Mesenchymal stem cell (in vitro differentiated cells and primary cell): ENCODE results near the gene RASGRP2.

Experiments used
- DNase-seq: peaks from one replicate; pipeline ENCODE4 v3.0.0-alpha.2; 2013
- H2AFZ ChIP-seq: one replicate; pipeline ENCODE4 v1.6.1; 2013; ENCODE audit warnings: low read depth, mild to moderate bottlenecking, control low read depth, inconsistent platforms, low read length, moderate library complexity
- H2AK5ac ChIP-seq: 2 replicates; pipeline ENCODE4 v1.6.1; 2013; ENCODE audit warnings: low read length, moderate library complexity, mild to moderate bottlenecking, inconsistent platforms; ENCODE audit not compliant: severe bottlenecking
- H2BK120ac ChIP-seq: one replicate; pipeline ENCODE4 v1.6.1; 2013; ENCODE audit warnings: low read depth, mild to moderate bottlenecking, inconsistent platforms, low read length, moderate library complexity
- H2BK12ac ChIP-seq, 2 experiments: one replicate each; pipeline ENCODE4 v1.6.1; 2013; ENCODE audit warnings: inconsistent platforms in 2 of 2, low read length in 2 of 2, mild to moderate bottlenecking in 2 of 2, moderate library complexity in 2 of 2, control low read depth in 1 of 2
- H2BK15ac ChIP-seq: one replicate; pipeline ENCODE4 v1.6.1; 2013; ENCODE audit warnings: mild to moderate bottlenecking, low read depth, inconsistent platforms; ENCODE audit not compliant: poor library complexity, severe bottlenecking
- H2BK5ac ChIP-seq: 2 replicates; pipeline ENCODE4 v1.6.1; 2013; ENCODE audit warnings: low read depth, mild to moderate bottlenecking, low read length, control low read depth, inconsistent platforms; ENCODE audit not compliant: poor library complexity, severe bottlenecking
- H3K14ac ChIP-seq, 2 experiments: one replicate each; pipeline ENCODE4 v1.6.1; 2013; ENCODE audit warnings: inconsistent platforms in 2 of 2, low read length in 2 of 2, control low read depth in 1 of 2, mild to moderate bottlenecking in 1 of 2, moderate library complexity in 1 of 2
- H3K18ac ChIP-seq, 2 experiments: one replicate each; pipeline ENCODE4 v1.6.1; 2013; ENCODE audit warnings: inconsistent platforms in 2 of 2, low read length in 2 of 2, control low read depth in 1 of 2, low read depth in 1 of 2, mild to moderate bottlenecking in 1 of 2
- H3K23ac ChIP-seq, 2 experiments: one replicate each; pipeline ENCODE4 v1.6.1; 2013; ENCODE audit warnings: inconsistent platforms in 2 of 2, low read length in 2 of 2, mild to moderate bottlenecking in 2 of 2, moderate library complexity in 2 of 2, control low read depth in 1 of 2
- H3K27ac ChIP-seq: 2 replicates; pipeline ENCODE4 v1.5.1; 2013; ENCODE audit warnings: mild to moderate bottlenecking, moderate library complexity, low read length, control low read depth, inconsistent platforms; ENCODE audit not compliant: poor library complexity, severe bottlenecking
- H3K27me3 ChIP-seq, 2 experiments: 2 replicates each; pipeline versions ENCODE4 v1.6.1 to v1.7.0; 2013; ENCODE audit warnings: low read length in 2 of 2, mild to moderate bottlenecking in 2 of 2, moderate library complexity in 2 of 2, control low read depth in 1 of 2, inconsistent platforms in 1 of 2; ENCODE audit not compliant: control insufficient read depth in 1 of 2, insufficient read depth in 1 of 2
- H3K36me3 ChIP-seq, 2 experiments: 2 replicates each; pipeline versions ENCODE4 v1.6.1 to v1.7.0; 2013; ENCODE audit warnings: low read length in 2 of 2, control low read depth in 1 of 2, inconsistent platforms in 1 of 2, low read depth in 1 of 2, mild to moderate bottlenecking in 1 of 2; ENCODE audit not compliant: insufficient read depth in 2 of 2, control insufficient read depth in 1 of 2
- H3K4ac ChIP-seq, 2 experiments: one replicate each; pipeline ENCODE4 v1.6.1; 2013; ENCODE audit warnings: inconsistent platforms in 2 of 2, low read length in 2 of 2, mild to moderate bottlenecking in 2 of 2, moderate library complexity in 2 of 2, control low read depth in 1 of 2, low read depth in 1 of 2
- H3K4me1 ChIP-seq: 2 replicates; pipeline ENCODE4 v1.6.1; 2013; ENCODE audit warnings: low read depth, low read length, control low read depth; ENCODE audit not compliant: control insufficient read depth, insufficient read depth
- H3K4me2 ChIP-seq: 2 replicates; pipeline ENCODE4 v1.6.1; 2013; ENCODE audit warnings: low read length, mild to moderate bottlenecking, inconsistent platforms; ENCODE audit not compliant: poor library complexity, severe bottlenecking
- H3K4me3 ChIP-seq, 2 experiments: 2 replicates each; pipeline versions ENCODE4 v1.5.1 to v1.7.0; 2013; ENCODE audit warnings: low read length in 2 of 2, mild to moderate bottlenecking in 2 of 2, control low read depth in 1 of 2, low read depth in 1 of 2; ENCODE audit not compliant: insufficient read depth in 1 of 2
- H3K79me1 ChIP-seq: replicated peaks from 2 replicates; pipeline ENCODE4 v1.6.1; 2013; ENCODE audit warnings: mild to moderate bottlenecking, control low read depth, low read length, inconsistent platforms; ENCODE audit not compliant: poor library complexity, severe bottlenecking
- H3K9ac ChIP-seq: 2 replicates; pipeline ENCODE4 v1.7.0; 2013; ENCODE audit warnings: mild to moderate bottlenecking, low read length, moderate library complexity
- H3K9me3 ChIP-seq: 2 replicates; pipeline ENCODE4 v1.7.0; 2013; ENCODE audit warnings: mild to moderate bottlenecking, low read length; ENCODE audit not compliant: control insufficient read depth
- H4K8ac ChIP-seq: one replicate; pipeline ENCODE4 v1.6.1; 2013; ENCODE audit warnings: inconsistent platforms, mild to moderate bottlenecking, low read length, moderate library complexity
- H4K91ac ChIP-seq: one replicate; pipeline ENCODE4 v1.6.1; 2013; ENCODE audit warnings: mild to moderate bottlenecking, low read length, inconsistent platforms
- WGBS: methylation state at CpG from one replicate; pipeline ENCODE4 v1.1.7; 2013; ENCODE audit warnings: mixed read lengths; 5-methylcytosine and 5-hydroxymethylcytosine counted together

The RASGRP2 gene

DNA sequence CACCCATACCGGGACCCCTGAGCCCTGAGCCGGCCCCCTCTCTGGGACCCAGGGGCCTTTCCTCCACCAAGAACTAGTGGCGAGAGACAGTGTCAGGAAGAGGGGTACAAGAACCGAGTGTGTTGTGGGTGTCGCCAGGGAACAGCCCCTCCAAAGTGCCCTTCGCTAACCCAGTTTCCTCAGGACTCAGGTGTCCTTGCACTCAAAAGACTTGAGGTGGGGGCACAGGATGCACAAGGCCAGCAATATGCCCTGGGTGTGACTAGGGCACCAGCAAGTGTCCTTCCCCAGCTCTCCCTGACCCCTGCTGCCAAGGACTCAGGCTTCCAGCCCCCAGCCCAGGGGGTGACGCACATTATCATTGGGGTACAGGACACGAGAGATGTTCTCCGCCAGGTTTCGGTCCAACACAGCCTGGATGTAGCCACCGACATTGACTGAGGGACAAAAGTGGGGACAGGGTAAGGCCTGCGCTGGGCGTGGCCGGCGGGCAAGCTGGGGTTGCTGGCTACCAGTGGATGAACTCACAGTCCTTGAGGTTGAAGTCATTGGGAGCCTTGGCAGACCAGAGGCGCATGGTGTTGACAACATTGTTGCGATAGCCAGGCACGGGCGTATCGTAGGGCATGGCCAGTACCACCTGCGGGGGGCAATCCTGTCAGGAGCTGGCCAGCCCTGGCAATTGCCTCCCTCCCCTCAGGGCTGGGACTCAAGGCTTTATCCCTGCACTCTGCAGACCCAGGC, 11.1 kb upstream of the RASGRP2 start:
- no peak overlapping the region for H3K4ac ChIP-seq
- H3K79me1 ChIP-seq = no peaks in the 10 kb centered on the region
- H4K91ac ChIP-seq = no peak overlapping the region
- H3K4me3 ChIP-seq = no peak overlapping the region
- WGBS = 91% methylated on average over 21 of the region's 21 CpGs
- no peak overlapping the region for H2BK120ac ChIP-seq
- no peak overlapping the region for H3K27ac ChIP-seq
- H2BK15ac ChIP-seq = peak overlapping the region; percentile 12
- no peak overlapping the region for H4K8ac ChIP-seq
- H3K9me3 ChIP-seq = no peaks in the 10 kb centered on the region
- no peak overlapping the region for H3K23ac ChIP-seq
- no peak for DNase-seq
- no peak overlapping the region for H2AK5ac ChIP-seq
- H3K4me1 ChIP-seq = peaks cover 20% of the 10 kb centered on the region
- no peak overlapping the region for H2BK5ac ChIP-seq
- H3K14ac ChIP-seq = no peak overlapping the region
- no peak overlapping the region for H2BK12ac ChIP-seq
- peaks cover 0 to 10% of the 10 kb centered on the region in 2 experiments for H3K36me3 ChIP-seq
- no peaks in the 10 kb centered on the region for H3K27me3 ChIP-seq
- H3K18ac ChIP-seq = no peak overlapping the region
- H2AFZ ChIP-seq = no peak overlapping the region
- no peak overlapping the region for H3K9ac ChIP-seq
- H3K4me2 ChIP-seq = no peak overlapping the region

DNA sequence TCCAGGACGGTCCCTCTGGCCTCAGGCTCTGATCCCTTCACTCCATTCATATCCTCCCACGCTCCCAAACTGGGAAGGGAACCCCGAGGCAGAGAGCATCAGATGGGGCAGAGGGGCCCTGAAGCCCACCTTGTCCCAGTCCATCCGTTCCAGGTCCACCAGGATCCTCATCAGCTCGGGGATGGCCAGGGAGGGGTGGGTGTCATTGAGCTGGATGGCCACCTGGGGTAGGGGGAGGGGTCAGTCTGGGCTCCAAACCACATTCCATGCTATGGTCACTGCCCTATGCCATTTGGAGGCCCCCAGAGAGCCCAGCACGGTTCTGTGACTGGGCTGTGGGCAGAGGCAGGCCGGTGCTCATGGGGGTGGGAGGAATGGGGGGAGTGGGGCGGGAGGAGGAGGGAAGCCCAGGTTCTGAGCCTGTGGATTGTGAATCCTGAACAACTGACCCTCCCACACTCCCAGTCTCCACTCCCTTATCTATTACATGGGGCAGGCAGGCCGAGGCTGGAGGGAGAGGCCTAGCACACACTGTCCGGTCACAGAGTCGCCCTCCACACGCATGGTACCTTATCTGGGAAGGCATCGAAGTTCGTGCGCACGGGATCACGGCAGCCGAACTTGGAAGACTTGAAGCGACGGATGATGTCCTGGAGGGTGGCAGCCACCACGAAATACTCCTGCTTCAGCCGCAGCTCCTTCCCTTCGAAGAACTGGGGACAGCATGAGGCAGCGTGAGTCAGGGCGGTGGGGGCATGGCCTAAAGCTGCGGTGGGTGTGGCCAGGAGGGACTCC, 10.4 kb upstream of the RASGRP2 start:
- no peak overlapping the region for H3K9ac ChIP-seq
- no peak overlapping the region for H4K91ac ChIP-seq
- no peaks in the 10 kb centered on the region for H3K27me3 ChIP-seq
- DNase-seq = no peak
- H3K4ac ChIP-seq = no peak overlapping the region
- no peak overlapping the region for H4K8ac ChIP-seq
- H3K18ac ChIP-seq = no peak overlapping the region
- peaks cover 12% of the 10 kb centered on the region for H3K4me1 ChIP-seq
- H2AFZ ChIP-seq = no peak overlapping the region
- H2AK5ac ChIP-seq = no peak overlapping the region
- H3K4me3 ChIP-seq = no peak overlapping the region
- no peak overlapping the region for H3K27ac ChIP-seq
- no peaks in the 10 kb centered on the region for H3K9me3 ChIP-seq
- H3K14ac ChIP-seq = no peak overlapping the region
- peaks cover 0 to 8% of the 10 kb centered on the region in 2 experiments for H3K36me3 ChIP-seq
- no peak overlapping the region for H3K4me2 ChIP-seq
- H2BK15ac ChIP-seq = no peak overlapping the region
- H3K23ac ChIP-seq = no peak overlapping the region
- H2BK12ac ChIP-seq = no peak overlapping the region
- H3K79me1 ChIP-seq = no peaks in the 10 kb centered on the region
- H2BK5ac ChIP-seq = no peak overlapping the region
- H2BK120ac ChIP-seq = no peak overlapping the region
- 85% methylated on average over 23 of the region's 26 CpGs for WGBS

DNA sequence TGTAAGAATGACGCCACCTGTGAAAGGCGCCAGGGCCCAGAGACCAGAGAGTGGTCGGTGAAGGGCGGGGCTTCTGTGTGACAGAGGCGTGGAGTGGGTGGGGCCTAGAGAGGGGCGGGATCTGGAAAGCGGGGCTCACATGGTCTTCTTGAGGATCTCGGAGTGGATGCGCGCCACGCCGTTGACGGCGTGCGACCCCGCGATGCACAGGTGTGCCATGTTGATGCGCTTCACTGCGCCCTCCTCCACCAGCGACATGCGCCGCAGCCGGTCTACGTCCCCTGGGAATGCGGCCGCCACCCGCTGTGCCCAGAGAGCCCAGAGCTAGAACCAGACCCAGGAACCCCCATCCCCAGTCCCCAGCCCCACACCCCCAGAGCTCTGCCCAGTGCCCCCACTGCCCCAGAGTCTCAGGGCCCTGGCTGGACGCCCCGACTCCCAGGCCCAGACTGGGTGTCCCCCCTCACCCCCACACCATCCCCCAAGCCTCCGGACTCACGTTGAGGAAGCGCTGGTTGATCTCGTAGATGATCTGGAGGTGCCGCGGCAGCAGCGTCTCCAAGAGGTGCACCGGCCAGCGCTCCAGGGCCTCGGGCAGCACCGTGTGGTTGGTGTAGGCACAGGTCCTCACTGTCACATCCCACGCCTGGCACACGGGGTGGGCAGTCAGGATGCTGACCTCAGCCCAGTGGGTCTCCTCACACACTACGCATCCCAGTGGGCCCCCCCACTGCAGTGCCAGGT, 9.6 kb upstream of the RASGRP2 start:
- no peaks in the 10 kb centered on the region for H3K27me3 ChIP-seq
- no peak overlapping the region for H3K4ac ChIP-seq
- no peak overlapping the region for H3K4me2 ChIP-seq
- H3K27ac ChIP-seq = no peak overlapping the region
- no peak overlapping the region for H2BK12ac ChIP-seq
- H2BK15ac ChIP-seq = no peak overlapping the region
- H3K4me3 ChIP-seq = no peak overlapping the region
- no peaks in the 10 kb centered on the region for H3K9me3 ChIP-seq
- no peak overlapping the region for H4K91ac ChIP-seq
- H3K18ac ChIP-seq = no peak overlapping the region
- H3K14ac ChIP-seq = no peak overlapping the region
- H2BK120ac ChIP-seq = no peak overlapping the region
- no peak overlapping the region for H4K8ac ChIP-seq
- H2AFZ ChIP-seq = no peak overlapping the region
- no peak overlapping the region for H2BK5ac ChIP-seq
- H3K4me1 ChIP-seq = peaks cover 5% of the 10 kb centered on the region
- 93% methylated on average over 42 of the region's 43 CpGs for WGBS
- DNase-seq = no peak
- peaks cover 0 to 7% of the 10 kb centered on the region in 2 experiments for H3K36me3 ChIP-seq
- no peak overlapping the region for H3K9ac ChIP-seq
- no peak overlapping the region for H3K23ac ChIP-seq
- H2AK5ac ChIP-seq = no peak overlapping the region
- H3K79me1 ChIP-seq = no peaks in the 10 kb centered on the region

DNA sequence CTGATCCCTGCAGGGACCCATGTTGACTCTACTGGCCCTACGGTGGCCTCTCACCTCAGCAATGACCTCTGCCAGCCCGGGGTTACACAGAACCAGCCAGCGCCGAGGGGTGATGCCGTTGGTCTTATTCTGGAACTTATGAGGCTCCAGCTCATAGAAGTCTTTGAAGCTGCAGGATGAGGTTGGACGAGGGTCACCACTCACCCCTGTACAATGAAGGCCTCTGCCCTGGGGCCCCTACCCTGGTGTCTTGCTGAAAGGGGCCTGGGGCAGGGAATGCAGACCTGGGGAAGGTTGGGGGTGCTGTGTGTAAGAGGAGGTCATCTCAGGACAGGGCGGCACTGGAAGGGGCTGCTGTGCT, 9.1 kb upstream of the RASGRP2 start:
- no peaks in the 10 kb centered on the region for H3K27me3 ChIP-seq
- H4K91ac ChIP-seq = no peak overlapping the region
- H2AK5ac ChIP-seq = no peak overlapping the region
- no peaks in the 10 kb centered on the region for H3K9me3 ChIP-seq
- H2BK12ac ChIP-seq = no peak overlapping the region
- no peak overlapping the region for H3K4me3 ChIP-seq
- 94% methylated on average over 7 of the region's 7 CpGs for WGBS
- H3K4me1 ChIP-seq = peaks cover 2% of the 10 kb centered on the region
- H3K23ac ChIP-seq = no peak overlapping the region
- no peak overlapping the region for H2BK5ac ChIP-seq
- H4K8ac ChIP-seq = no peak overlapping the region
- H3K9ac ChIP-seq = no peak overlapping the region
- H3K4ac ChIP-seq = no peak overlapping the region
- no peak overlapping the region for H3K4me2 ChIP-seq
- H3K36me3 ChIP-seq = peaks cover 0 to 3% of the 10 kb centered on the region in 2 experiments
- H3K18ac ChIP-seq = no peak overlapping the region
- no peak overlapping the region for H3K27ac ChIP-seq
- H3K79me1 ChIP-seq = no peaks in the 10 kb centered on the region
- no peak for DNase-seq
- no peak overlapping the region for H3K14ac ChIP-seq
- H2BK15ac ChIP-seq = no peak overlapping the region
- H2AFZ ChIP-seq = no peak overlapping the region
- H2BK120ac ChIP-seq = no peak overlapping the region
